ENCODE data around the gene PTPRH. TPM values are rescaled to one million over a fixed set of nuclear protein-coding genes. Genes with fewer than 3 reads are reported as not detected.

The PTPRH gene
- total RNA-seq, 1 donor from 2014 or later: not detected

DNA sequence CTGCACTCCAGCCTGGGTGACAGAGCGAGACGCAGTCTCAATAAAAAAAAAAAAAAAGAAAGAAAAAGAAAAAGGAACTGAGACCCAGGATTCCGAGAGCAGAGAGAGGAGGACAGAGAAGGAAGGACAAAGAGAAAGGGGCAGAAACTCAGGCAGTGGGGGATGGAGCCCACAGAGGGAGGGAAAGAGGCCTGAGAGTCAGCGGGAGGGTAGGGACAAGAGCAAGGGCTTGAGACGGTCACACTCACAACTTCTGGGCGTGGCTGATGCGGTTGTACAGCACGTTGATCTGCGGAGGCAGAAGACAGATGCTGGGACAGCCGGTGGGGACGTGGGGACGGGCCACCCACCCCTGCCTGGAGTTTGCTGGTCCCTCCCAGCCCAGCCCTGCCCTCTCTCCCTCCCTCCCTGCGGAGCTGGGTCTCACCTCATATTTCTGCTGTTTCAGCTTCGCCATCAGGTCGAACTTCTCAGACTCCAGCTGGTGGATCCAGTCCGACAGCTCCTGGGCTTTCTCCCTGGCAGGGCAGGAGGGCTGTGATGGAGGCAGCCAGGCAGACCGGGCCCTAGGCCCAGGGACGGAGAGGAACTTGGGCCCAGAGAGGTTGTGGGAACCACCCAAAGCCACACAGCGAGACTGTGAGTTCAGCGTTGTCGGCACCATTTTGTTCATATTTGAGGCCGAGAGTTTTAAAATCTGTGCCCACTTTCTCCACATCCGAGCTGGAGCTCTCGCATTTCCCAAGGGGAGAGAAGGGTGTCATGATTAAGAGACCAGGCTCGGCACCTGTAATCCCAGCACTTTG, 75.5 kb downstream of the PTPRH start:
- Mint-ChIP-seq H3K27ac (no peak overlapping the region), H3K4me1 (ENCODE audit: low read depth) (no peaks in the 10 kb centered on the region), H3K4me3 (ENCODE audit: low read depth) (no peak overlapping the region), H3K36me3 (ENCODE audit: low read depth) (no peaks in the 10 kb centered on the region), H3K27me3 (ENCODE audit: low read depth) (peaks cover 10% of the 10 kb centered on the region), H3K9me3 (no peaks in the 10 kb centered on the region)
- no peak for DNase-seq (ENCODE audit: low spot score)
- intact Hi-C loops (cut with micrococcal nuclease): no loop called here

DNA sequence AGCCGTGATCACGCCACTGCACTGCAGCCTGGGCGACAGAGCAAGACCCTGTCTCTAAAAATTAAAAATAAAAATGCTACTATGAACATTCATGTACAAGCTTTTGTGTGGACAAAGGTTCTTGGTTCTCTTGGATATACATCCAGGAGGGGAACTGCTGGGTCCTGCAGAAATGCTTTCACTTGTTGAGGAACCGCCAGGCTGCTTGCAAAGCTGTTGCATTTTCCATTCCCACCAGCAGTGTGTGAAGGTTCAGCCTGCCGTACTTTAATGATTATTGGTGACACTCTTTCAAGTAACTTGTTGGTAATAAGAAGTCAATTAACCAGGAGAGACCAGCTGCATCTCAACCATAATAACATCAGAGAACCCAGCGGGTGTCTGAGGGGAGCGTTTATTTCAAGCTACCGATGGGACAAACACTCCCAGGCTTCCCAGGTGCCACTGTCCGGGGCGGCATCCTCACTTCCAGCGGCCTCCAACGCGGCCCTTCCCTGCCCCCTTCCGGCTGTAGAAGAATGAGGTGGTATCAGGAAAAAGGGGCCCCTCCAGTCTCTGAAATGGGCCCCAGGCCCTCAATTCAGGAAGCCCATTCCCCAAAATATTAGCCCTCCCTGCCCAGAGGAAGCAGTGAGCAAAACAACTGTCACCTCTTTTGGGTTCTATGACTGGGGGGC, 76.7 kb downstream of the PTPRH start:
- Mint-ChIP-seq H3K4me1 (ENCODE audit: low read depth) (no peaks in the 10 kb centered on the region), H3K27ac (no peak overlapping the region), H3K36me3 (ENCODE audit: low read depth) (no peaks in the 10 kb centered on the region), H3K4me3 (ENCODE audit: low read depth) (no peak overlapping the region), H3K27me3 (ENCODE audit: low read depth) (peaks cover 10% of the 10 kb centered on the region), H3K9me3 (no peaks in the 10 kb centered on the region)
- intact Hi-C loops (cut with micrococcal nuclease): no loop called here
- no peak for DNase-seq (ENCODE audit: low spot score)

DNA sequence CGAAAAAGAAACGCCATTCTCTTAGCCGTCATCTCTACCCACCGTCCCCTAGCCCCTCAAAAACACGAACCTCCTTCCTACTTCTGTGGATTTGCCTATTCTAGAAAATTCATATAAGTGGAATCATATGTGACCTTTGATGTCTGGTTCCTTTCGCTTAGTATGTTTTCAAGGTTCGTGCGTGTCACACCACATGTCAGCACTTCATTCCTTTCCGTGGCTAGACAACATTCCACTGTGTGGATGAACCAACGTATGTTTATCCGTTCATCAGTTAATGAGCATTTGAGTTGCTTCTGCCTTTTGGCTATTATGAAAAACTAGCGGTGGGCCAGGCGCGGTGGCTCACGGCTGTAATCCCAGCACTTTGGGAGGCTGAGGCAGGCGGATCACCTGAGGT, 77.9 kb downstream of the PTPRH start:
- intact Hi-C loops (cut with micrococcal nuclease): no loop called here
- no peak overlapping the region for H3K27ac Mint-ChIP-seq
- H3K36me3 Mint-ChIP-seq (ENCODE audit: low read depth): no peaks in the 10 kb centered on the region
- DNase-seq (ENCODE audit: low spot score): no peak
- H3K4me3 Mint-ChIP-seq (ENCODE audit: low read depth): no peak overlapping the region
- no peaks in the 10 kb centered on the region for H3K4me1 Mint-ChIP-seq (ENCODE audit: low read depth)
- H3K27me3 Mint-ChIP-seq (ENCODE audit: low read depth): peaks cover 19% of the 10 kb centered on the region
- H3K9me3 Mint-ChIP-seq: no peaks in the 10 kb centered on the region

Other genes with a start within 250 kb of the PTPRH start
- 13.5 and 14.1 TPM in 2 replicates for gene NLRP2, start 243.1 kb downstream of the PTPRH start, total RNA-seq
- 0.37 and 0.50 TPM in 2 replicates for gene GP6, start 171.2 kb downstream of the PTPRH start, total RNA-seq
- 18.3 and 18.9 TPM in 2 replicates for gene RDH13, start 146.4 kb downstream of the PTPRH start, total RNA-seq
- 4.9 and 6.6 TPM in 2 replicates for gene EPS8L1, start 133.6 kb downstream of the PTPRH start, total RNA-seq
- 104 and 108 TPM in 2 replicates for gene PPP1R12C, start 91.9 kb downstream of the PTPRH start, total RNA-seq
- 0.27 and 1.3 TPM in 2 replicates for gene TNNT1, start 60.3 kb downstream of the PTPRH start, total RNA-seq
- gene TNNI3, start 51.8 kb downstream of the PTPRH start, total RNA-seq: not detected in 2 replicates
- 0.23 and 0.27 TPM in 2 replicates for gene DNAAF3, start 42.9 kb downstream of the PTPRH start, total RNA-seq
- gene SYT5, start 29.2 kb downstream of the PTPRH start, total RNA-seq: 0.23 TPM in 1 of 2 replicates, not detected in the other
- 6.0 and 6.7 TPM in 2 replicates for gene TMEM86B, start 19.3 kb upstream of the PTPRH start, total RNA-seq
- 180 and 183 TPM in 2 replicates for gene PPP6R1, start 49.5 kb upstream of the PTPRH start, total RNA-seq
- gene HSPBP1, start 70.6 kb upstream of the PTPRH start, total RNA-seq: 59.0 and 59.3 TPM in 2 replicates
- gene BRSK1, start 74.5 kb upstream of the PTPRH start, total RNA-seq: 5.8 and 6.0 TPM in 2 replicates
- gene TMEM150B, start 115.8 kb upstream of the PTPRH start, total RNA-seq: 0.41 and 0.46 TPM in 2 replicates
- gene KMT5C, start 130.4 kb upstream of the PTPRH start, total RNA-seq: 34.3 and 35.3 TPM in 2 replicates
- gene COX6B2, start 145.2 kb upstream of the PTPRH start, total RNA-seq: 1.8 TPM in 1 of 2 replicates, not detected in the other
- gene GARIN5B, start 153.8 kb upstream of the PTPRH start, total RNA-seq: not detected in 2 replicates
- gene IL11, start 161.0 kb upstream of the PTPRH start, total RNA-seq: 0.25 and 0.32 TPM in 2 replicates
- gene TMEM190, start 167.3 kb upstream of the PTPRH start, total RNA-seq: not detected in 2 replicates
- gene TMEM238, start 174.8 kb upstream of the PTPRH start, total RNA-seq: 7.9 and 10.5 TPM in 2 replicates
- 2,206 and 2,207 TPM in 2 replicates for gene RPL28, start 176.4 kb upstream of the PTPRH start, total RNA-seq
- gene UBE2S, start 198.3 kb upstream of the PTPRH start, total RNA-seq: 210 and 220 TPM in 2 replicates
- not detected in 2 replicates for gene SHISA7, start 233.8 kb upstream of the PTPRH start, total RNA-seq